ENCODE results near the gene OR1A1. TPM values are rescaled to one million over a fixed set of nuclear protein-coding genes. Genes with fewer than 3 reads are reported as not detected.
"Not testable (repeated sequence)": the region's sequence is repeated elsewhere in the genome, so short reads cannot be mapped to it uniquely, and the experiment has no call there.

The OR1A1 gene
- total and polyA plus RNA-seq, 2 experiments from 2014 or later: not detected

GRCh38 chr17:3213001-3213400 is 5.5 kb downstream of the OR1A1 start:
- Histone ChIP-seq H3K27ac (no peak overlapping the region), H3K9ac (no peak overlapping the region), H3K27me3 (replicated peaks; ENCODE audit: insufficient read depth) (no peaks in the 10 kb centered on the region), H3K4me3 (no peak overlapping the region), H3K4me2 (ENCODE audit: unreplicated experiment) (no peak overlapping the region), H3K9me2 (ENCODE audit: insufficient read depth) (no peaks in the 10 kb centered on the region), H4K20me1 (ENCODE audit: insufficient read depth) (no peaks in the 10 kb centered on the region), H3K4me1 (ENCODE audit: insufficient read depth) (no peaks in the 10 kb centered on the region), H3F3A (ENCODE audit: insufficient read depth) (no peaks in the 10 kb centered on the region), H3K79me2 (ENCODE audit: insufficient read depth) (no peaks in the 10 kb centered on the region), H3K36me3 (ENCODE audit: low read depth) (no peaks in the 10 kb centered on the region), H3K9me3 (ENCODE audit: low read depth) (no peaks in the 10 kb centered on the region), H2AFZ (no peak overlapping the region)
- 22 to 28% methylated on average over 3 of the region's 3 CpGs for WGBS, 2 experiments (ENCODE audit: low coverage in 1 of 2, low lambda C conversion rate in 2 of 2, missing lambda C conversion rate in 2 of 2)
- DNase-seq: no peak
- in situ Hi-C loops (cut with MboI): no loop called here
- TF ChIP-seq EZH2phosphoT487 (IDR thresholded peaks at IDR 0.05; ENCODE audit: insufficient read depth, low read depth): no peak
- TF ChIP-seq EZH2 (IDR thresholded peaks at IDR 0.05; ENCODE audit: insufficient read depth, poor library complexity, severe bottlenecking): no peak

DNA sequence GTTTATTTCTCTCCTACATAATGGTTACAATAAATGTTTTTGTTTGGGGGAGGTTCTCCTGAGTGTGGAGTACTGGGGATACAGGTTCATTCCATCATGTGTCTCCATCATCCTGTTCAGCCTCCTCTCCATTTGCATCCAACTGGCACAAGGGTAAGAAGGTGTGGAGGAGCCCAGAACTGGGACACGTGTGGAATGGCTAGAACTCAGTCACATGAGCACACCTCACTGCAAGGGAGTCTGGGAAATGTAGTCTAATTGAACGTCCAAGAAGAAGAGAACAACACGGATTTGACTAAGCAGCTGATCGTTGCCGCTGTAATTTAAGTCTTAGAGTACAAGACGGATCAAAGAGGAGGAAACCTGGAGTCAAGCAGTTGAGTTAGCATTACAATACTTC is 6.1 kb downstream of the OR1A1 start:
- no peaks in the 10 kb centered on the region for H3K9me2 ChIP-seq (ENCODE audit: insufficient read depth)
- no peaks in the 10 kb centered on the region for H3K4me1 ChIP-seq (ENCODE audit: insufficient read depth)
- in situ Hi-C loops (cut with MboI): no loop called here
- no peaks in the 10 kb centered on the region for H3K79me2 ChIP-seq (ENCODE audit: insufficient read depth)
- no peaks in the 10 kb centered on the region for H4K20me1 ChIP-seq (ENCODE audit: insufficient read depth)
- DNase-seq: no peak
- H3K36me3 ChIP-seq (ENCODE audit: low read depth): no peaks in the 10 kb centered on the region
- no peak overlapping the region for H3K4me2 ChIP-seq (ENCODE audit: unreplicated experiment)
- WGBS, 2 experiments (ENCODE audit: low coverage in 1 of 2, low lambda C conversion rate in 2 of 2, missing lambda C conversion rate in 2 of 2): 19 to 25% methylated on average over 6 of the region's 6 CpGs
- H3K27ac ChIP-seq: no peak overlapping the region
- H2AFZ ChIP-seq: no peak overlapping the region
- no peak overlapping the region for H3K4me3 ChIP-seq
- H3K27me3 ChIP-seq (replicated peaks; ENCODE audit: insufficient read depth): no peaks in the 10 kb centered on the region
- H3K9me3 ChIP-seq (ENCODE audit: low read depth): no peaks in the 10 kb centered on the region
- TF ChIP-seq EZH2phosphoT487 (IDR thresholded peaks at IDR 0.05; ENCODE audit: insufficient read depth, low read depth) (no peak), EZH2 (IDR thresholded peaks at IDR 0.05; ENCODE audit: insufficient read depth, poor library complexity, severe bottlenecking) (no peak)
- H3F3A ChIP-seq (ENCODE audit: insufficient read depth): no peaks in the 10 kb centered on the region
- H3K9ac ChIP-seq: no peak overlapping the region

DNA sequence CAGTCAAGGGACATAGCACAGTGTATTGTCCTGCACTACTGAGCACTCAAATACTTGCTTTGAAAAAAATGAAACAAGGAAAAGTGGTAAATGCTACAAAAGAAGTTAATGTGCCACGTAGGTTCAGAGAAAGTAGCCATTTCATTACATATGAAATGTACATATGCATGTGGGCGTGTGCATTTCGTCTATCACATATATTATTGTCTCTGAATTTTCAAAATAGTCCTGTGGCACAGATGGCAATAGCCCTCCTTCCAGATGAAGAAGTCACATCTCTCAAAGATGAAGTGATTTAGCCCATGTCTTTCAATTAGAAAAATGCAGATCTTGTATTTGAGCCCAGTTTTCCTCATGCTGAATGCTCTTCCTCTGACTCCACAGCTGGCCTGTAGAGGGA is 12.5 kb downstream of the OR1A1 start:
- H3K9me2 ChIP-seq (ENCODE audit: insufficient read depth); H3K27ac ChIP-seq; H3K79me2 ChIP-seq (ENCODE audit: insufficient read depth); H3K36me3 ChIP-seq (ENCODE audit: low read depth); in situ Hi-C loops (cut with MboI); H3K9me3 ChIP-seq (ENCODE audit: low read depth); H3K4me2 ChIP-seq (ENCODE audit: unreplicated experiment); H3F3A ChIP-seq (ENCODE audit: insufficient read depth); H2AFZ ChIP-seq; H3K4me1 ChIP-seq (ENCODE audit: insufficient read depth); H3K27me3 ChIP-seq (replicated peaks; ENCODE audit: insufficient read depth); H4K20me1 ChIP-seq (ENCODE audit: insufficient read depth); H3K9ac ChIP-seq; DNase-seq; H3K4me3 ChIP-seq: not testable (repeated sequence)
- 1 to 4% methylated on average over 3 of the region's 3 CpGs for WGBS, 2 experiments (ENCODE audit: low coverage in 1 of 2, low lambda C conversion rate in 2 of 2, missing lambda C conversion rate in 2 of 2)

GRCh38 chr17:3221850-3222249 is 14.4 kb downstream of the OR1A1 start:
- no peak overlapping the region for H3K9ac ChIP-seq
- H3K27me3 ChIP-seq (replicated peaks; ENCODE audit: insufficient read depth): no peaks in the 10 kb centered on the region
- H4K20me1 ChIP-seq (ENCODE audit: insufficient read depth): no peaks in the 10 kb centered on the region
- in situ Hi-C loops (cut with MboI): no loop called here
- H3K9me2 ChIP-seq (ENCODE audit: insufficient read depth): no peaks in the 10 kb centered on the region
- H3K79me2 ChIP-seq (ENCODE audit: insufficient read depth): no peaks in the 10 kb centered on the region
- no peaks in the 10 kb centered on the region for H3F3A ChIP-seq (ENCODE audit: insufficient read depth)
- 30 to 46% methylated on average over 2 of the region's 2 CpGs for WGBS, 2 experiments (ENCODE audit: low coverage in 1 of 2, low lambda C conversion rate in 2 of 2, missing lambda C conversion rate in 2 of 2)
- no peak for DNase-seq
- TF ChIP-seq EZH2phosphoT487 (IDR thresholded peaks at IDR 0.05; ENCODE audit: insufficient read depth, low read depth) (no peak), EZH2 (IDR thresholded peaks at IDR 0.05; ENCODE audit: insufficient read depth, poor library complexity, severe bottlenecking) (no peak)
- H3K4me3 ChIP-seq: no peak overlapping the region
- no peak overlapping the region for H3K4me2 ChIP-seq (ENCODE audit: unreplicated experiment)
- H3K9me3 ChIP-seq (ENCODE audit: low read depth): no peaks in the 10 kb centered on the region
- H3K36me3 ChIP-seq (ENCODE audit: low read depth): no peaks in the 10 kb centered on the region
- H3K27ac ChIP-seq: no peak overlapping the region
- no peaks in the 10 kb centered on the region for H3K4me1 ChIP-seq (ENCODE audit: insufficient read depth)
- no peak overlapping the region for H2AFZ ChIP-seq

DNA sequence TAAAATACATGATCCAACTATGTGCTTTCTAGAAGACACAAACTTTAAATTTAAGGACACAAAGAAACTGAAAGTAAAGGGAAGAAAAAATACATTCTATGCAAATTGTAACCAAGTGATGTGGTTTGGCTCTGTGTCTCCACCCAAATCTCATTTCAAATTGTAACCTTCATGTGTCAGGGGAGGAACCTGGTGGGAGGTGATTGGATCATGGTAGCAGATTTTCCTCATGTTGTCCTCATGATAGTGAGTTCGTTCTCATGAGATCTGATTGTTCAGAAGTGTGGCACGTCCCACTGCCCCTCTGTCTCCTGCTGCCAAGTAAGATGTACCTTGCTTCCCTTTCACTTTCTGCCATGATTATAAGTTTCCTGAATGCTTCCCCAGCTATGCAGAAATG is 15.0 kb downstream of the OR1A1 start:
- no peaks in the 10 kb centered on the region for H3K36me3 ChIP-seq (ENCODE audit: low read depth)
- no peaks in the 10 kb centered on the region for H3K27me3 ChIP-seq (replicated peaks; ENCODE audit: insufficient read depth)
- H2AFZ ChIP-seq: no peak overlapping the region
- 0 to 4% methylated on average over 2 of the region's 2 CpGs for WGBS, 2 experiments (ENCODE audit: low coverage in 1 of 2, low lambda C conversion rate in 2 of 2, missing lambda C conversion rate in 2 of 2)
- DNase-seq: no peak
- in situ Hi-C loops (cut with MboI): no loop called here
- TF ChIP-seq EZH2phosphoT487 (IDR thresholded peaks at IDR 0.05; ENCODE audit: insufficient read depth, low read depth) (no peak), EZH2 (IDR thresholded peaks at IDR 0.05; ENCODE audit: insufficient read depth, poor library complexity, severe bottlenecking) (no peak)
- no peaks in the 10 kb centered on the region for H3K9me3 ChIP-seq (ENCODE audit: low read depth)
- no peaks in the 10 kb centered on the region for H3K79me2 ChIP-seq (ENCODE audit: insufficient read depth)
- no peak overlapping the region for H3K4me3 ChIP-seq
- no peak overlapping the region for H3K9ac ChIP-seq
- H3K9me2 ChIP-seq (ENCODE audit: insufficient read depth): no peaks in the 10 kb centered on the region
- no peak overlapping the region for H3K4me2 ChIP-seq (ENCODE audit: unreplicated experiment)
- no peaks in the 10 kb centered on the region for H3K4me1 ChIP-seq (ENCODE audit: insufficient read depth)
- H3F3A ChIP-seq (ENCODE audit: insufficient read depth): no peaks in the 10 kb centered on the region
- no peak overlapping the region for H3K27ac ChIP-seq
- no peaks in the 10 kb centered on the region for H4K20me1 ChIP-seq (ENCODE audit: insufficient read depth)

GRCh38 chr17:3224721-3225352 is 17.4 kb downstream of the OR1A1 start:
- H3K4me3 ChIP-seq; in situ Hi-C loops (cut with MboI): not testable (repeated sequence)

DNA sequence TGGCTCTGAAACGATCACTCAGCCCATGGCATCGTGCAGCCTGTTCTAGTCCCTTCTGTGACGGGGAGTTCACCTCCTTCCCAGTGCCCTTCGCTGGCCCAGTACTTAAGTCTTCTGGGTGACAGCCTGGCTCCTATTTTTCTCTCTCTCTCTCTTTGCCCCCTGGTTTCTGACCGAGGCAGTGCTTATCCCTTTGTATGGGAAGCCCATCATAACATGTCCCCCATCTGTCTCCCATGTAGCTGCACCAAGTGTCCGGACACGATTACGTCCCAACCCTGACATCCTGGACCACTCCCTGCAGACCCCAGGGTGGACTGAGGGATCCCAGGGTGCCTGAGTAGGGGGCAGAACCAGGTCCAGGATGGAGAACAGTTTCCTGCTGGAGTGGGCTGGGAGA is 24.8 kb downstream of the OR1A1 start:
- H4K20me1 ChIP-seq (ENCODE audit: insufficient read depth); H3K9me2 ChIP-seq (ENCODE audit: insufficient read depth); H3K36me3 ChIP-seq (ENCODE audit: low read depth); H3K4me3 ChIP-seq; H3K9ac ChIP-seq; in situ Hi-C loops (cut with MboI); H3K4me1 ChIP-seq (ENCODE audit: insufficient read depth); H3K4me2 ChIP-seq (ENCODE audit: unreplicated experiment); H3K27ac ChIP-seq; DNase-seq; H2AFZ ChIP-seq; H3F3A ChIP-seq (ENCODE audit: insufficient read depth); H3K9me3 ChIP-seq (ENCODE audit: low read depth); H3K27me3 ChIP-seq (replicated peaks; ENCODE audit: insufficient read depth); H3K79me2 ChIP-seq (ENCODE audit: insufficient read depth): not testable (repeated sequence)
- WGBS, 2 experiments (ENCODE audit: low coverage in 1 of 2, low lambda C conversion rate in 2 of 2, missing lambda C conversion rate in 2 of 2): 60 to 62% methylated on average over 6 to 8 of the region's 8 CpGs

More at GRCh38 chr17:3224721-3225352, 17.4 kb downstream of the OR1A1 start:
- H3K9me2 ChIP-seq (ENCODE audit: insufficient read depth); H3K79me2 ChIP-seq (ENCODE audit: insufficient read depth); H3K27ac ChIP-seq; H3K9ac ChIP-seq; H3K36me3 ChIP-seq (ENCODE audit: low read depth); H3F3A ChIP-seq (ENCODE audit: insufficient read depth); DNase-seq; H2AFZ ChIP-seq; H3K4me2 ChIP-seq (ENCODE audit: unreplicated experiment); H4K20me1 ChIP-seq (ENCODE audit: insufficient read depth); H3K27me3 ChIP-seq (replicated peaks; ENCODE audit: insufficient read depth); H3K4me1 ChIP-seq (ENCODE audit: insufficient read depth); H3K9me3 ChIP-seq (ENCODE audit: low read depth): not testable (repeated sequence)

All from GM23248 (cell line).